Measurements from ENCODE around the gene NPPB.
A peak's percentile ranks its signal among the peaks of the same experiment; 100 is the strongest.

NPPB gene

DNA sequence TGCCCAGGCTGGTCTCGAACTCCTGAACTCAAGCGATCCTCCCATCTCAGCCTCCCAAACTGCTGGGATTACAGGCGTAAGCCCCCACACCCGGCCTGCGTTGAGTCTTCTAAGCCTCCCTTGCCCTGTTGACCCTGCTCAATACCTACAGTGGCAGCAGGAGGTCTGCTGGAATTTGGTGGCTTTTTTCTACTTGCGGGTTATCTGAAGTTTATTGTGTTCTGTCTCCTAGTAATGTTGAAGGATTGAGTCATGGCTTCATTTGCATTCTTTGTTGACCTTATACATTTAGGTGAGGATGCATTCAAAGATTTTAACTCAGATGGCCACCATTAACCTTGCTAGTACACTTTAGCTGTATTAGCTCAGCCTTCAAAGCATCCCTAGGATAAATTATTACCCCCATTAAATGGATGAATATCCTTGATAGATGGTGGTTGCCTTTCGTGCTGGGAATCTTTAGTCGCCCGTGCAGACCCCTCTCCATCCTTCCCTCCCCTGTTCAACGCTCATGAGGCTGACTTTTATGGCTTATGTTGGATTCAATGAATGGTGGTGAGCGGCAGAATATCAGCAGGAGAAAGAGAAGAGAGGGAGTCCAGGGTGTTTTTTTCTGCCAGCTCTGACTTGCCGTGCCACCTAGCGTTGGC lies 9.7 kb upstream of the NPPB start:
- H3K4me3 ChIP-seq (ENCODE audit: low read depth, low read length) = no peak overlapping the region
- TF ChIP-seq, protein P1, sequence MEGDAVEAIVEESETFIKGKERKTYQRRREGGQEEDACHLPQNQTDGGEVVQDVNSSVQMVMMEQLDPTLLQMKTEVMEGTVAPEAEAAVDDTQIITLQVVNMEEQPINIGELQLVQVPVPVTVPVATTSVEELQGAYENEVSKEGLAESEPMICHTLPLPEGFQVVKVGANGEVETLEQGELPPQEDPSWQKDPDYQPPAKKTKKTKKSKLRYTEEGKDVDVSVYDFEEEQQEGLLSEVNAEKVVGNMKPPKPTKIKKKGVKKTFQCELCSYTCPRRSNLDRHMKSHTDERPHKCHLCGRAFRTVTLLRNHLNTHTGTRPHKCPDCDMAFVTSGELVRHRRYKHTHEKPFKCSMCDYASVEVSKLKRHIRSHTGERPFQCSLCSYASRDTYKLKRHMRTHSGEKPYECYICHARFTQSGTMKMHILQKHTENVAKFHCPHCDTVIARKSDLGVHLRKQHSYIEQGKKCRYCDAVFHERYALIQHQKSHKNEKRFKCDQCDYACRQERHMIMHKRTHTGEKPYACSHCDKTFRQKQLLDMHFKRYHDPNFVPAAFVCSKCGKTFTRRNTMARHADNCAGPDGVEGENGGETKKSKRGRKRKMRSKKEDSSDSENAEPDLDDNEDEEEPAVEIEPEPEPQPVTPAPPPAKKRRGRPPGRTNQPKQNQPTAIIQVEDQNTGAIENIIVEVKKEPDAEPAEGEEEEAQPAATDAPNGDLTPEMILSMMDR (IDR thresholded peaks at IDR 0.05; ENCODE audit: borderline replicate concordance, insufficient read depth, low read depth, low read length) = no peak

DNA sequence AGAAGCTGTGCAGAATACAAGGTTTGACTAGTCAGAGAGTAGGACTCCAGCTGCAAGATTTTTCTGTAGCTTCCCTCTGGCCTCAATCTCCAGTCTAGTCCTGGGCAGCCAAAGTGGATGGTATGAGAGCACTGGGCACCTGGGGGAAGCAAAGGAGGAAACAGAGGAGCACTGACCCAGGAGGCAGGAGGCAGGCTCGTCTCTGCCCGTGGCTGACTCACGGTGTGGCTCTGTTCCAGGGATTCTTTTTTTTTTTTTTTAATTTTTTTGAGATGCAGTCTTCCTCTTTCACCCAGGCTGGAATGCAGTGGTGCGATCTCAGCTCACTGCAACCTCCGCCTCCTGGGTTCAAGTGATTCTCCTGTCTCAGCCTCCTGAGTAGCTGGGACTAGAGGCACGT lies 4.1 kb upstream of the NPPB start:
- TF ChIP-seq, protein P1 (IDR thresholded peaks at IDR 0.05; ENCODE audit: borderline replicate concordance, insufficient read depth, low read depth, low read length) = no peak
- no peak overlapping the region for H3K4me3 ChIP-seq (ENCODE audit: low read depth, low read length)

DNA sequence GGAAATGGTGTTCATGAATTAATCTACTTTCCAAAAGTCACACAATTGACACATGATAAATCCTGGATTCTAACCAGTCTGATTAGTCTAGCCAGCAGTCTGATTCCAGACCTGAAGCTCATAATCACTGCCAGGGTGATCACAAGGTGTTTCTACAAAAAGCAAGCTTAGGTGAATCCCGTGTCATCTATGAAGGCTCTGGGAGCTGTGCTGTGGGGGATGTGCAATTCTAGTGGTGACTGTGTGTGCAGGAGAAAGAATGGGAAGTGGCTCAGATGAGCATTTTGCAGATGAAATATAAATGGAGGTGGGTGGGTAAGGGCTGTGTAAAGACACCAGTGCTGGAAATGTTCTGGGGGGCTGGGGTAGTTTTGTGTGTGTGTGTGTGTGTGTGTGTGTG lies 1.8 kb upstream of the NPPB start:
- no peak overlapping the region for H3K4me3 ChIP-seq (ENCODE audit: low read depth, low read length)
- TF ChIP-seq, protein P1 (IDR thresholded peaks at IDR 0.05; ENCODE audit: borderline replicate concordance, insufficient read depth, low read depth, low read length) = no peak

DNA sequence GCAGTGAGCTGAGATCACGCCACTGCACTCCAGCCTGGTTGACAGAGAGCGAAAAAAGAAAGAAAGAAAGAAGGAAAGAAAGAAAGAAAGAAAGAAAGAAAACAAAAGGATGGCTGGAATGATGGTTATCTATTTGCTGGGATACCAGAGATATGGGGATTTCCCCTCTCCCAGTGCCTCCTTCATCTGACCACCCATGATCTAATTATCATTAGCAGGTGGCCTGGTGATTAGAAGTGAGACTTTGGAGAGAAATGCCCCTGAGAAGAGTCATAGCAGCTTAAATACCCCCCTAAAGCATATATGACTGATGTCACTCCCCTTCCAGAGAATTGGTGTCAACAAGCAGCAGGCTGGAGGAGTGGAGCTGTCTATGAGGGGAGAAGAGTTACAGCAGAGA lies 1.3 kb upstream of the NPPB start:
- TF ChIP-seq, protein P1 (IDR thresholded peaks at IDR 0.05; ENCODE audit: borderline replicate concordance, insufficient read depth, low read depth, low read length) = no peak
- no peak overlapping the region for H3K4me3 ChIP-seq (ENCODE audit: low read depth, low read length)

DNA sequence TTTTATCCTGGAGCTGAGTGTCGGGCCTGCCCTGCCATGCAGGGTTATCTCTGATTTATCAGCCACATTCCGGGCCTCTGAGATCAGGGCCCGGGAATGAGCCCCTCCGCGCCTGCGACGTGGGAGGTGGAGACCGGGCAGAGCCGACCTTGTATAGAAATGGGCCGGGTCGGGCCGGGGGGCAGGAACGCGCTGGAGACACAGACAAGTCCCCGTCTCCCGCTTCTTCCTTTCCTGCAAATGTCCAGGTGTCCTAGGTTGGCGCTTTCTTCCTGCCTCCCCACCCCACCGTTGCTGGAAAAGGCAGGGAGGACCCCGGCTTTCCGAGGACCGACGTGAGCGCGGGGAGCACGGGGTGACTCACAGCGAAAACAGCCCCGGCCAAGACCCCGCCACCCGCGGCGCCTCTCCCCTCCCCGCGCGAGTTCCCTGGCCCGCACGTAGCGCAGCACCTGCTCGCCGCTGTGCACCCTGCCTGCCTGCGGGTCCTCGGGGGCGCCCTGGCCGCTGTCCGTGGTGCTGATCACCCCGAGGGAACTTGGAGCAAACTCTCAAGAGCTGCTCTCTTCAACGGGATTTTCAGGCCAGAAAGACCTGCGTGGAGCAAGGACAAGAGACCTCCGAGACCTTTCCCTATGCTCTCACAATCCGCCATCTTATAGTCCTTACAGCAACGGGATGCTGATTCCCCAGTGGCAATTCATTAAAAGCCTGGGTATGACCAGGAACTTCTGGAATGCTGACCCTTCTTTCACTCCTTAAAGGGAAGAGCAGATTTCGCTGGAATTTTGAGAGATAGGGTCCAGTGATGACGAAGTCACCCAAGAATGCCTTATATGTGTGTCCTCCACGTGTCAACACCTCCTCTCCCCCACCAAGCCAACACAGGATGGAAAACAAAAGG lies 475 bp upstream of the NPPB start:
- H3K4me3 ChIP-seq (ENCODE audit: low read depth, low read length) = no peak overlapping the region
- TF ChIP-seq, protein P1 (IDR thresholded peaks at IDR 0.05; ENCODE audit: borderline replicate concordance, insufficient read depth, low read depth, low read length) = peak; percentile 54

DNA sequence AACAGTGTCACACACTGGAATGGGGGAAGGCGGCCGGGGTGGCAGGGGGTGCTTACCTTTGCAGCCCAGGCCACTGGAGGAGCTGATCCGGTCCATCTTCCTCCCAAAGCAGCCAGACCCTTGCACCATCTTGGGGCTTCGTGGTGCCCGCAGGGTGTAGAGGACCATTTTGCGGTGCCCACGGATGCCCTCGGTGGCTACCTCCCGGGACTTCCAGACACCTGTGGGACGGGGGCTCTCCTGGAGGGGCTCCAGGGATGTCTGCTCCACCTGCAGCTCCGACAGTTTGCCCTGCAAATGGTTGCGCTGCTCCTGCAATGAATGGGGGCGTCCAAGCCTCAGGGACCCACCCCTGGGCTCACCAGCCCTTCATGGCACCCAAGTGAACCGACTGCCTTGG lies 587 bp downstream of the NPPB start:
- no peak overlapping the region for H3K4me3 ChIP-seq (ENCODE audit: low read depth, low read length)
- TF ChIP-seq, protein P1 (IDR thresholded peaks at IDR 0.05; ENCODE audit: borderline replicate concordance, insufficient read depth, low read depth, low read length) = no peak
